ENCODE results near the gene ATP6V1C2. TPM values are rescaled to one million over a fixed set of nuclear protein-coding genes. Genes with fewer than 3 reads are reported as not detected.

Gene ATP6V1C2
- total and polyA plus RNA-seq, 2 donors (not counting 3 experiments of a cell fraction or from before 2014, with no cell fraction given), result 0.03 to 0.13 TPM

DNA sequence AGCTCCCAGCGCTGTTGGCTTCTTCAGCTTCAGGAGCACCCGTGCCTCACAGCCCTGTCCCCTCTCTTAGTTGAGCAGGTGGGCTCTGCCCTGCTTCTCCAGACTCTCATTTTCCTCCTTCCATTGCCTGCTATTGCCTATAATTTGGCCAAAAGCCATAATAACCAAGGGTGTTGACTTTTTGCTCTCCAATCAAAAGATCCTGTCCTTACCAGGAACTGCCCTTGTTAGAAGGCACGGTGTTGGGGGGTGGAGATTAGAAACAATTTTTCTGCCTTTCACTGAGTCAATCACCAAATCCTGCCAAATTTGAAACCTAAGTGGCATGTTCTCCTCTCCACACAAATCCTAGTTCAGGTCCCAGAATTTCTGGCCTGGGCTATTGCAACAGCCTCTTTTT is 107.9 kb downstream of the ATP6V1C2 start:
- TF ChIP-seq EZH2 (IDR thresholded peaks at IDR 0.05; ENCODE audit: borderline replicate concordance, low read depth, low read length, severe bottlenecking) (no peak), FOS (IDR thresholded peaks at IDR 0.05; ENCODE audit: borderline replicate concordance, insufficient read depth, low read length) (no peak), POLR2AphosphoS5 (IDR thresholded peaks at IDR 0.05; ENCODE audit: insufficient read depth, low read depth, low read length) (no peak), GATA2 (IDR thresholded peaks at IDR 0.05; ENCODE audit: insufficient read depth, insufficient read length, low read depth, low read length) (no peak), JUN (IDR thresholded peaks at IDR 0.05; ENCODE audit: borderline replicate concordance, insufficient read depth, insufficient read length, low read depth) (no peak), MYC (IDR thresholded peaks at IDR 0.05; ENCODE audit: low read depth, low read length) (no peak), POLR2A (IDR thresholded peaks at IDR 0.05; ENCODE audit: low read depth, low read length) (no peak)
- TF ChIP-seq, protein P1, sequence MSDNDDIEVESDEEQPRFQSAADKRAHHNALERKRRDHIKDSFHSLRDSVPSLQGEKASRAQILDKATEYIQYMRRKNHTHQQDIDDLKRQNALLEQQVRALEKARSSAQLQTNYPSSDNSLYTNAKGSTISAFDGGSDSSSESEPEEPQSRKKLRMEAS (IDR thresholded peaks at IDR 0.05; ENCODE audit: insufficient read depth, insufficient read length), result no peak
- TF ChIP-seq, protein P2, sequence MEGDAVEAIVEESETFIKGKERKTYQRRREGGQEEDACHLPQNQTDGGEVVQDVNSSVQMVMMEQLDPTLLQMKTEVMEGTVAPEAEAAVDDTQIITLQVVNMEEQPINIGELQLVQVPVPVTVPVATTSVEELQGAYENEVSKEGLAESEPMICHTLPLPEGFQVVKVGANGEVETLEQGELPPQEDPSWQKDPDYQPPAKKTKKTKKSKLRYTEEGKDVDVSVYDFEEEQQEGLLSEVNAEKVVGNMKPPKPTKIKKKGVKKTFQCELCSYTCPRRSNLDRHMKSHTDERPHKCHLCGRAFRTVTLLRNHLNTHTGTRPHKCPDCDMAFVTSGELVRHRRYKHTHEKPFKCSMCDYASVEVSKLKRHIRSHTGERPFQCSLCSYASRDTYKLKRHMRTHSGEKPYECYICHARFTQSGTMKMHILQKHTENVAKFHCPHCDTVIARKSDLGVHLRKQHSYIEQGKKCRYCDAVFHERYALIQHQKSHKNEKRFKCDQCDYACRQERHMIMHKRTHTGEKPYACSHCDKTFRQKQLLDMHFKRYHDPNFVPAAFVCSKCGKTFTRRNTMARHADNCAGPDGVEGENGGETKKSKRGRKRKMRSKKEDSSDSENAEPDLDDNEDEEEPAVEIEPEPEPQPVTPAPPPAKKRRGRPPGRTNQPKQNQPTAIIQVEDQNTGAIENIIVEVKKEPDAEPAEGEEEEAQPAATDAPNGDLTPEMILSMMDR (IDR thresholded peaks at IDR 0.05; ENCODE audit: extremely low read depth in 1 of 2, insufficient read depth in 1 of 2, low read depth in 1 of 2, low read length in 2 of 2), result no peak
- Histone ChIP-seq H3K79me2 (ENCODE audit: control insufficient read depth, insufficient read depth, low read length) (no peaks in the 10 kb centered on the region), H3K4me2 (ENCODE audit: insufficient read depth, low read length) (no peak overlapping the region), H3K27ac (ENCODE audit: insufficient read depth, low read depth, low read length) (no peak overlapping the region), H3K27me3 (ENCODE audit: control insufficient read depth in 2 of 2, insufficient read depth in 2 of 2, low read length in 2 of 2) (peaks cover 0 to 5% of the 10 kb centered on the region in 2 experiments), H3K9ac (replicated peaks; ENCODE audit: extremely low read depth, insufficient read depth, low read length) (no peak overlapping the region), H4K20me1 (replicated peaks; ENCODE audit: control insufficient read depth, extremely low read depth, insufficient read depth, low read length) (no peaks in the 10 kb centered on the region), H3K4me3 (replicated peaks in 1 of 3; ENCODE audit: insufficient read depth in 1 of 3, low read depth in 1 of 3, low read length in 3 of 3) (no peak overlapping the region), H2AFZ (ENCODE audit: low read depth, low read length) (no peak overlapping the region), H3K9me3 (replicated peaks; ENCODE audit: control insufficient read depth, insufficient read depth, low read length) (no peaks in the 10 kb centered on the region), H3K9me1 (replicated peaks; ENCODE audit: control insufficient read depth, extremely low read depth, insufficient read depth, low read length) (no peaks in the 10 kb centered on the region), H3K36me3 (ENCODE audit: control insufficient read depth in 2 of 2, extremely low read depth in 1 of 2, insufficient read depth in 2 of 2, low read length in 2 of 2) (no peaks in the 10 kb centered on the region), H3K4me1 (ENCODE audit: control insufficient read depth, extremely low read depth, insufficient read depth, low read length) (peaks cover 10% of the 10 kb centered on the region)
- no TSS peak for BruUV-seq (replicated peaks)
- ChIA-PET CTCF (interaction anchor here (1.2 to 11.3 kb wide), 5 partner anchors 12 to 755 kb away, joined by 4 to 738 read pairs (median 5); partner anchors contain the start of gene PDIA6), POLR2A (no interaction called here)
- dilution Hi-C loops (cut with MboI; ENCODE audit: extremely low pct_ligation_motif_present, low sequenced_read_pairs), result no loop called here
- DNase-seq (ENCODE audit: low read depth, low spot score), result no peak
- intact Hi-C loops (cut with micrococcal nuclease), result no loop called here
- no peak for FAIRE-seq

Measured in endothelial cell of umbilical vein (primary cell).